ENCODE data around the gene TOR1AIP2.
"Not testable (repeated sequence)": the region's sequence is repeated elsewhere in the genome, so short reads cannot be mapped to it uniquely, and the experiment has no call there.

TOR1AIP2 gene

DNA sequence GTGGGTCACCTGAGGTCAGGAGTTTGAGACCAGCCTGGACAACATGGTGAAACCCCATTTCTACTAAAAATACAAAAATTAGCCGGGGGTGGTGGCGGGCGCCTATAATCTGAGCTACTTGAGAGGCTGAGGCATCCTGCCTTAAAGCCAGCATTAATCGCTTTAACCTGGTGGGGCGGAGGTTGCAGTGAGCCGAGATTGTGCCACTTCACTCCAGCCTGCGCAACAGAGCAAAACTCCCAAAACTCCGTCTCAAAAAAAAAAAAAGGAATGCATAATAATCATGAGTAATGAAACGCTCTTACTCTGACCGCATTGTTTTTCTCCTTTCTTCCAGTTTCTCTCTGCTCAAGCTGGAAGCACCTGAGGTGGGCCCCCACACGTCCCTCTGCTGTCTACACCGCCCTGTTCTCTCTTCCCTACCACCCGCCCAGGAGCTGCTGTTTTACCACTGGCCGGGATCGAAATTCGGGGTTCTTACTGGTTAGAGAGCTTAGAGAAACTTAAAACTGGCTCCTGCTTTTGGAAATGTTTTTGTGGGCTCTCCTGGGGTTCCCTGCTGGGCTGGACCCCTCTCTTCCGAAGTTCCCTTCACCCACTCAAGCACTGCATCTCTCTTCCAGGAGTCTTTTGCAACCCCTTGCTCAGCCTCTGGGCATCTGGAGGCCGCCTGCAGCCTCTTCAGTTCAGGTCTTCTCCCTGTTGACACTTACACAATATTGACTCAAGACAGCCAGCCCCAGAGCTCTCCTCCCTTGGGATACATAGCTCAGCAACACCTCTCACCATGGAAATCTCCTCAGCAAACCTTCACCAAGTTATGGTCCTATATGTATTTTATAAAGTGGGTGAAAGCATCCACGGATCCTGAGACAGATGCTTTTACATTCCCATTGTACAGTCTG, 72.1 kb downstream of the TOR1AIP2 start:
- no peak for DNase-seq

DNA sequence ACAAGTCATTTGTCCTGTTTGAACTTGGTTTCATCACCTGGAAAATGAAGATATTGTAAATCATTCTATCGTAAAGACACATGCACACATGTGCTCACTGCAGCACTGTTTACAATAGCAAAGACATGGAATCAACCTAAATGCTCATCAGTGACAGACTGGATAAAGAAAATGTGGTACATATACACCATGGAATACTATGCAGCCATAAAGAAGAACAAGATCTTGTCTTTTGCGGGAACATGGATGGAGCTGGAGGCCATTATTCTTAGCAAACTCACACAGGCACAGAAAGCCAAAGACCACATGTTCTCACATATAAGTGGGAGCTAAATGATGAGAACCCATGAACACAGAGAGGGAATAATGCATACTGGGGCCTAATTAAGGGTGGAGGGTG, 73.2 kb downstream of the TOR1AIP2 start:
- not testable (repeated sequence) for DNase-seq

DNA sequence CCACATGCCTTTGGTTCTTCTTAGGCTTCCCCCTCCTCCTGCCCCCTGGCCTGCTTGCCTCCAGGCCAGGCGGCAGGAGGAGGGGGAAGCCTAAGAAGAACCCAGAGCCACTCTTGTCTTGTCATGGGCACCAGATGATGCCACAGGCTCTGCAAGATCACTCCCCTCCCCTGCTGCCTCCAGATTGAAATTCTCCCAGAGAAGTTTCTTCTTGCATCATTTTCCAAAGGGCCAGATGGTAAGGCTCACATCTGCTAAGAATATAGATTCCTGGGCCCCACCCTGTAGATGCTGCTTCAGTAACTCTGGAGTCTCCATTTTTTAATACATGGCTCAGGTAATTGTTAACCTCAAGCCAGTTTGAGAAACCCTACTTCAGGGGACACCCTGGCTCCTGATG, 73.7 kb downstream of the TOR1AIP2 start:
- no peak for DNase-seq

- DNase-seq: no peak
These were observed 74.5 kb downstream of the TOR1AIP2 start for GRCh38 chr1:179803104-179803503.

DNA sequence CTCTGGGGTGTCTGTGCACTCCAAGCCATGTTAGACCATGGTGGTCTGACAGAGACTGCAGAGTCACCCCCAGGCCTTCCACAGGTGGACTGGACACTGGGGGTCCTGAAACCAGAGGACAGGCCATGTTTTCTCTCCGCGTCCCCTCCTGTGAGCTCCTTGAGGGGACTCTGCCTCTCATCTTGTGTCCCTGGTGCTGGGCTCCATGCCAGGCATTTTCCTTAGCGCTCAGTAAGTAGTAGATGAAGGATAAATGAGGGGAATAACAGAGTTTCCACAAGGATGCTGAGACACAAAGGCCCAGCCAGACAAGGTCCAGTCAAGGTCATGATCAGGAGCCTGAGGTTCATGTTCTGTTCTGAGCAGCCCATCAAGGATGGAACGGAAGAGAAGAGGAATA, 77.1 kb downstream of the TOR1AIP2 start:
- no peak for DNase-seq

GRCh38 chr1:179798864-179799516, 78.6 kb downstream of the TOR1AIP2 start:
- DNase-seq: no peak

GRCh38 chr1:179798213-179798863, 79.3 kb downstream of the TOR1AIP2 start:
- no peak for DNase-seq

DNA sequence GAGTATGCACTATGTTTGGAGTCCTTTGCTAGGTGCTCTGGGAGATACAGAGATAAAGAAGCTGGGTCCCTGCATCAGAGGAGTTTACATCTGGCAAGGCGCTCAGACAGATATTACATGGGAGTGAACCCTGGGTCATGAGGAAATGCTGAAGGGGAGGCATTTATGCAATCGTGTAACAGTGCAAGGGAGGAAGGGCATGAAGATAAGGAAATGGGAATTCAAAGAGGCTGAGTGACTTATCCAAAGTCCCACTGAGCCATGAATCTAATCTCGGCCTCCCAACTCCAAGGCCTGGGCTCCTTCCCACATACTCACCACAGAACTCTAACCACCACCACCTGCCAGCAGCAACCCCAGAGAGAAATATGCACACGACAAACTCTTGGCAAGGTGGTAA, 82.9 kb downstream of the TOR1AIP2 start:
- no peak for DNase-seq

DNA sequence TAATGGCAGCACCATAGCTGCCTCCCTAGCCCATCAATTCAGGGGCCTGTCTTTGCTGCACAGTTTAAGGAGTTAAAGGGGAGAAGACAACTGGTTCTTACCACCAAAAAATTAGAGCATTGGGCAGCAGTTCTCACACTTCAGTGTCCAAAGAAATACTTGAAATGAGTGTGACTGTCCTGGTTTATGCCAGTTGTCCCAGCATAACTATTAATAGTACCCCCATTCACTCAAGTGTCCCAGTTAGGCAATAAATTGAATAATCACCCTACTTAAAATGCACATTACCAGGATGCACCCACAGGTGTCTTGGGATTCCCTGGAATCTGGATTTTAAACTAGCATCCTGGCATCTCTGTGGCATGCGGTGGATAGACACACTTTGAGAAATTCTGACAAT, 83.5 kb downstream of the TOR1AIP2 start:
- no peak for DNase-seq

DNA sequence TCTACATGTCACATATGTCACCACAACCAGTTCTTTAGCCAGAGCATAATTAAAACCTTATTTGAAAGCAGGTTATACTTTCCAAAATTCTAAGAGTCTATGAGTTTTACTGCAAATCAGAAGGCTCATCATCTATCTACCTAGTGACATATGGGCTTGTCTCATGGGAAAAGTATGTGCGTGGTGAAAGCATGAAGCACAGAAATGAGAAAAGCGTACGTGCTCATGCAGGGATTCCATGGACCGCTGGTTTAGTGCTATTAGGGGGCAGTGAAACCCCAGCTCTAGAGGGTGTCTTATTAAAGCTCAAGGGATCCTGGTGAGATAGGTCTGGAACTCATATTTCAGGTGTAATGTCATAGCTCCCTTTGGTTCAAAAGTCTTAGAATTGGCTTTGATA, 84.3 kb downstream of the TOR1AIP2 start:
- no peak for DNase-seq

Measured in stimulated activated naive CD4-positive, alpha-beta T cell (primary cell).